Stimulated activated CD4-positive, alpha-beta T cell treated with anti-CD3 and anti-CD28 coated beads, Interleukin-12 subunit alpha, Interleukin-12 subunit beta, amount 100 ng/mL, for 24 hours (primary cell): ENCODE measurements around the gene BUD31.
A peak's percentile ranks its signal among the peaks of the same experiment; 100 is the strongest.
"Not testable (repeated sequence)": the region's sequence is repeated elsewhere in the genome, so short reads cannot be mapped to it uniquely, and the experiment has no call there.

ENCODE experiments used
- DNase-seq, 2 experiments: peaks; one replicate each; pipeline ENCODE4 v3.0.0-alpha.2; 2020; ENCODE audit warnings: low read depth in 2 of 2

BUD31 gene

GRCh38 chr7:99408379-99409191, at the start of gene BUD31, which contains the start of gene PDAP1:
TSS of gene BUD31 (plus strand) at chr7:99408969. CDS start at chr7:99411093, 2,124 bp downstream.
TSS of gene PDAP1 (minus strand) at chr7:99408597. CDS start at chr7:99408548, 49 bp downstream.
- DNase-seq: peak; percentile 82 to 89

- no peak for DNase-seq
These were observed 49.2 kb upstream of the BUD31 start for GRCh38 chr7:99359465-99360154.

GRCh38 chr7:99362801-99363200, 46.0 kb upstream of the BUD31 start:
- DNase-seq: no peak

- no peak for DNase-seq
These were observed 45.5 kb upstream of the BUD31 start for GRCh38 chr7:99363286-99363685.

- peak in 1 of 2 experiments; percentile 42 for DNase-seq
These were observed 43.2 kb upstream of the BUD31 start for GRCh38 chr7:99365318-99366141.

GRCh38 chr7:99366646-99367045, 42.1 kb upstream of the BUD31 start:
- DNase-seq: no peak

- no peak for DNase-seq
These were observed 39.9 kb upstream of the BUD31 start for GRCh38 chr7:99368750-99369389.

GRCh38 chr7:99369767-99370391, 38.9 kb upstream of the BUD31 start:
- no peak for DNase-seq

- DNase-seq: no peak
These were observed 37.3 kb upstream of the BUD31 start for GRCh38 chr7:99371376-99371920.

- DNase-seq: no peak
These were observed 36.3 kb upstream of the BUD31 start for GRCh38 chr7:99372275-99373090.

GRCh38 chr7:99373091-99374066, 35.4 kb upstream of the BUD31 start:
- no peak for DNase-seq

- DNase-seq: peak; percentile 68 to 82
These were observed 34.4 kb upstream of the BUD31 start, which contains the start of gene ARPC1B for GRCh38 chr7:99374111-99375064. TSS of gene ARPC1B (plus strand) at chr7:99374730. CDS start at chr7:99385715, 10,985 bp downstream.

GRCh38 chr7:99375070-99375807, 33.5 kb upstream of the BUD31 start:
- peak; percentile 40 to 52 for DNase-seq

- DNase-seq: no peak
These were observed 29.7 kb upstream of the BUD31 start for GRCh38 chr7:99379043-99379577.

- DNase-seq: not testable (repeated sequence)
These were observed 29.1 kb upstream of the BUD31 start for GRCh38 chr7:99379693-99380031.

- peak; percentile 27 to 44 for DNase-seq
These were observed 28.5 kb upstream of the BUD31 start for GRCh38 chr7:99380032-99380822.
